H1 (cell line): ENCODE data around the gene RESP18. TPM values are rescaled to one million over a fixed set of nuclear protein-coding genes. Genes with fewer than 3 reads are reported as not detected.

ENCODE experiments used
- CTCF ChIA-PET: fragments of 300-600 bp; sonication (Branson Sonifier 250); formaldehyde crosslinking; loops from one replicate; lab custom pipeline; 2021; ENCODE audit not compliant: partially characterized antibody; lab: Charles Lee
- POLR2A ChIA-PET: fragments of 300-600 bp; sonication (Branson Sonifier 250); formaldehyde crosslinking; loops from one replicate; lab custom pipeline; 2021; ENCODE audit warnings: inconsistent platforms; ENCODE audit not compliant: partially characterized antibody; lab: Charles Lee
- DNase-seq, 2 experiments: peaks; one replicate each; pipeline versions ENCODE4 v3.0.0 to v3.0.0-alpha.2; 2010 to 2022; ENCODE audit warnings: low spot score in 2 of 2, low read depth in 1 of 2, mixed read lengths in 1 of 2
- FAIRE-seq: peaks from 2 replicates; lab custom pipeline; 2011; peaks lifted over from hg19 to GRCh38; lab: Jason Lieb, UNC
- H2AFZ ChIP-seq: 2 replicates; pipeline ENCODE4 v1.8.1; 2012; ENCODE audit warnings: low read length, inconsistent platforms
- H2AK5ac ChIP-seq: 2 replicates; pipeline ENCODE4 v1.6.1; 2013; ENCODE audit warnings: low read depth, low read length
- H2BK120ac ChIP-seq: replicated peaks from 2 replicates; pipeline ENCODE3; 2013; ENCODE audit warnings: low read depth, low read length, inconsistent platforms
- H2BK12ac ChIP-seq: 2 replicates; pipeline ENCODE4 v1.6.1; 2013; ENCODE audit warnings: low read depth, low read length
- H2BK15ac ChIP-seq: 2 replicates; pipeline ENCODE4 v1.6.1; 2013; ENCODE audit warnings: low read length
- H2BK20ac ChIP-seq: 2 replicates; pipeline ENCODE4 v1.6.1; 2013; ENCODE audit warnings: low read length
- H2BK5ac ChIP-seq: 2 replicates; pipeline ENCODE4 v1.6.1; 2013; ENCODE audit warnings: low read depth, low read length
- H3K14ac ChIP-seq: 2 replicates; pipeline ENCODE4 v1.6.1; 2013; ENCODE audit warnings: inconsistent platforms; ENCODE audit not compliant: insufficient read length
- H3K18ac ChIP-seq: 2 replicates; pipeline ENCODE4 v1.6.1; 2013; ENCODE audit warnings: low read length; ENCODE audit errors: extremely low read depth
- H3K23ac ChIP-seq: 2 replicates; pipeline ENCODE4 v1.6.1; 2013; ENCODE audit warnings: inconsistent platforms; ENCODE audit not compliant: insufficient read length
- H3K23me2 ChIP-seq: 2 replicates; pipeline ENCODE4 v1.6.1; 2013; ENCODE audit warnings: low read depth, low read length
- H3K27ac ChIP-seq: 2 replicates; pipeline ENCODE4 v1.6.1; 2011; ENCODE audit warnings: low read depth, low read length, inconsistent platforms
- H3K27me3 ChIP-seq, 4 experiments: replicated peaks in 1 of 4; 1 replicate in 1 of 4; 2 replicates in 3 of 4; pipeline versions ENCODE4 v1.6.1 to v1.8.1; 2011 to 2013; ENCODE audit warnings: low read length in 3 of 4, mild to moderate bottlenecking in 3 of 4, inconsistent platforms in 2 of 4, mixed read lengths in 2 of 4, moderate library complexity in 1 of 4; ENCODE audit not compliant: control insufficient read depth in 3 of 4, insufficient read depth in 3 of 4; ENCODE audit errors: extremely low read depth in 1 of 4
- H3K36me3 ChIP-seq, 4 experiments: 2 replicates each; pipeline versions ENCODE4 v1.6.1 to v1.8.1; 2011 to 2013; ENCODE audit warnings: mild to moderate bottlenecking in 4 of 4, low read length in 3 of 4, moderate library complexity in 2 of 4, control low read depth in 1 of 4, inconsistent platforms in 1 of 4; ENCODE audit not compliant: insufficient read depth in 4 of 4, control insufficient read depth in 2 of 4
- H3K4ac ChIP-seq: replicated peaks from 2 replicates; pipeline ENCODE3; 2013; ENCODE audit warnings: low read length, low read depth, mixed read lengths, inconsistent platforms; ENCODE audit not compliant: insufficient read length
- H3K4me1 ChIP-seq, 4 experiments: replicated peaks in 1 of 4; 1 replicate in 1 of 4; 2 replicates in 3 of 4; pipeline versions ENCODE4 v1.6.1 to v1.8.1; 2011 to 2013; ENCODE audit warnings: low read length in 3 of 4, inconsistent platforms in 2 of 4, mixed read lengths in 1 of 4; ENCODE audit not compliant: insufficient read depth in 4 of 4, control insufficient read depth in 3 of 4
- H3K4me2 ChIP-seq, 2 experiments: 2 replicates each; pipeline versions ENCODE4 v1.6.1 to v1.8.1; 2011 to 2013; ENCODE audit warnings: low read depth in 2 of 2, low read length in 2 of 2, control low read depth in 1 of 2, inconsistent platforms in 1 of 2, mild to moderate bottlenecking in 1 of 2; ENCODE audit not compliant: insufficient read depth in 1 of 2
- H3K4me3 ChIP-seq, 4 experiments: fragments of 200-600, 300-600 bp in 1 of 4; sonication (generic), shearing (Covaris generic), sonication (Bioruptor Twin) in 1 of 4; 2 replicates each; pipeline versions ENCODE4 v1.5.1 to v1.8.1; 2011 to 2016; ENCODE audit warnings: low read length in 4 of 4, low read depth in 3 of 4, control low read depth in 2 of 4, inconsistent platforms in 2 of 4, mild to moderate bottlenecking in 2 of 4, mixed read lengths in 1 of 4, moderate library complexity in 1 of 4; ENCODE audit not compliant: insufficient read depth in 2 of 4; ENCODE audit errors: extremely low read depth in 1 of 4
- H3K56ac ChIP-seq: replicated peaks from 2 replicates; pipeline ENCODE3; 2013; ENCODE audit warnings: low read depth, mild to moderate bottlenecking, mixed read lengths, low read length, inconsistent platforms; ENCODE audit not compliant: insufficient read length
- H3K79me1 ChIP-seq: 2 replicates; pipeline ENCODE4 v1.6.1; 2013; ENCODE audit warnings: low read depth, low read length, control low read depth
- H3K79me2 ChIP-seq, 2 experiments: 2 replicates each; pipeline versions ENCODE4 v1.6.1 to v1.8.1; 2012 to 2013; ENCODE audit warnings: low read length in 2 of 2, mild to moderate bottlenecking in 2 of 2, inconsistent platforms in 1 of 2; ENCODE audit not compliant: insufficient read depth in 2 of 2, control insufficient read depth in 1 of 2
- H3K9ac ChIP-seq, 4 experiments: replicated peaks in 1 of 4; 1 replicate in 1 of 4; 2 replicates in 3 of 4; pipeline versions ENCODE4 v1.6.1 to v1.8.1; 2011 to 2013; ENCODE audit warnings: low read depth in 3 of 4, low read length in 3 of 4, control low read depth in 2 of 4, mild to moderate bottlenecking in 2 of 4, moderate library complexity in 2 of 4, inconsistent platforms in 1 of 4; ENCODE audit errors: extremely low read depth in 1 of 4
- H3K9me3 ChIP-seq, 2 experiments: 2 replicates each; pipeline versions ENCODE4 v1.6.1 to v1.8.1; 2012 to 2013; ENCODE audit warnings: mild to moderate bottlenecking in 2 of 2, moderate library complexity in 2 of 2, control low read depth in 1 of 2, inconsistent platforms in 1 of 2, low read depth in 1 of 2, low read length in 1 of 2, mixed read lengths in 1 of 2; ENCODE audit not compliant: insufficient read depth in 2 of 2
- H4K20me1 ChIP-seq, 2 experiments: replicated peaks in 1 of 2; 2 replicates each; pipeline versions ENCODE3 to v1.8.1; 2011 to 2013; ENCODE audit warnings: inconsistent platforms in 2 of 2, low read length in 2 of 2, mild to moderate bottlenecking in 1 of 2; ENCODE audit not compliant: insufficient read depth in 2 of 2, control insufficient read depth in 1 of 2
- H4K5ac ChIP-seq: 2 replicates; pipeline ENCODE4 v1.6.1; 2013; ENCODE audit warnings: low read length, low read depth, mixed read lengths, inconsistent platforms; ENCODE audit not compliant: insufficient read length
- H4K8ac ChIP-seq: 2 replicates; pipeline ENCODE4 v1.8.0; 2013; ENCODE audit warnings: mild to moderate bottlenecking, moderate library complexity, low read length, inconsistent platforms; ENCODE audit not compliant: insufficient read depth; ENCODE audit errors: extremely low read depth
- H4K91ac ChIP-seq: replicated peaks from 2 replicates; pipeline ENCODE3; 2013; ENCODE audit warnings: low read length, mixed read lengths, inconsistent platforms; ENCODE audit not compliant: insufficient read length
- GTF2F1 ChIP-seq: IDR thresholded peaks from 2 replicates; pipeline ENCODE4 v1.6.1; 2012; ENCODE audit warnings: low read depth, low read length, improper control_type of control experiment, borderline replicate concordance
- JUN ChIP-seq: IDR thresholded peaks from 2 replicates; pipeline ENCODE4 v1.6.1; 2011; ENCODE audit warnings: low read depth, mild to moderate bottlenecking, improper control_type of control experiment, low read length
- TBP ChIP-seq: IDR thresholded peaks from 2 replicates; pipeline ENCODE4 v1.6.1; 2011; ENCODE audit warnings: low read depth, low read length, improper control_type of control experiment
- WGBS, 2 experiments: shearing (Covaris generic) in 1 of 2; methylation state at CpG; one replicate each; pipeline versions ENCODE4 v1.1.6 to v1.1.7; 2013 to 2015; ENCODE audit warnings: low lambda C conversion rate in 2 of 2, mixed read lengths in 2 of 2, inconsistent platforms in 1 of 2, low coverage in 1 of 2, missing lambda C conversion rate in 1 of 2; ENCODE audit not compliant: insufficient replicate concordance in 2 of 2, insufficient coverage in 1 of 2, insufficient read length in 1 of 2; ENCODE audit errors: extremely low coverage in 1 of 2, missing lambda C conversion rate in 1 of 2; 5-methylcytosine and 5-hydroxymethylcytosine counted together
- polyA plus RNA-seq, 7 experiments: library from polyadenylated mRNA; depleted of rRNA in 3 of 7; stranded (reverse) in 5 of 7; unstranded in 2 of 7; fragments of >200 nt in 5 of 7; fragments of 200-250 nt in 2 of 7; gene quantifications; 1 replicate in 5 of 7; 2 replicates in 1 of 7; 4 replicates in 1 of 7; pipeline versions ENCODE4 v1.2.1 to v1.2.3, GENCODE V29; 2011 to 2013; ENCODE audit warnings: missing spikeins in 2 of 7, mixed read lengths in 2 of 7
- total RNA-seq: library from RNA; stranded (reverse); fragmentation: NEBNext Ultra II Directional; extraction: Animal tissue kit (Norgen Biotek cat#: 25700); gene quantifications from 2 replicates; pipeline ENCODE4 v1.2.1, GENCODE V29; 2021

The RESP18 gene
- total and polyA plus RNA-seq, 2 of the 8 experiments (the other 6 are each of a cell fraction or from before 2014, with no cell fraction given) = not detected

- no peak overlapping the region for H4K5ac ChIP-seq
- no peak overlapping the region for H2BK15ac ChIP-seq
- no peak overlapping the region for H3K56ac ChIP-seq
- H3K4me1 ChIP-seq = peaks cover 0 to 12% (median 7%) of the 10 kb centered on the region in 4 experiments; a peak in 6 of 7 replicates
- no peak overlapping the region for H3K23ac ChIP-seq
- H2BK20ac ChIP-seq = no peak overlapping the region
- H3K79me1 ChIP-seq = no peaks in the 10 kb centered on the region
- CTCF ChIA-PET = interaction anchor here (0.9 to 9.0 kb wide), 9 partner anchors 8 to 251 kb away, joined by 3 to 220 read pairs (median 4); partner anchors contain the start of genes DNAJB2, GLB1L, PTPRN and STK16
- 94% methylated on average over 16 of the region's 16 CpGs; no CpG with 5 or more reads in 1 of the 2 experiments for WGBS, 2 experiments
- H2AFZ ChIP-seq = no peak overlapping the region
- H3K18ac ChIP-seq = no peak overlapping the region
- H2AK5ac ChIP-seq = no peak overlapping the region
- no peak overlapping the region for H3K4me3 ChIP-seq
- no peak overlapping the region for H2BK12ac ChIP-seq
- H3K14ac ChIP-seq = no peak overlapping the region
- FAIRE-seq (no peak), DNase-seq (no peak)
- H3K27me3 ChIP-seq = peaks cover 0 to 8% (median 3%) of the 10 kb centered on the region in 4 experiments; a peak in 3 of 7 replicates
- H4K20me1 ChIP-seq = peaks cover 0 to 2% of the 10 kb centered on the region in 2 experiments
- no peak overlapping the region for H3K4ac ChIP-seq
- no peak overlapping the region for H4K91ac ChIP-seq
- H3K4me2 ChIP-seq = no peak overlapping the region
- H2BK5ac ChIP-seq = no peak overlapping the region
- no peak overlapping the region for H2BK120ac ChIP-seq
- 0 out of 4 replicates have a peak, but pooled peaks cover 0 to 5% of the 10 kb centered on the region in 2 experiments for H3K9me3 ChIP-seq
- no peak overlapping the region for H3K27ac ChIP-seq
- POLR2A ChIA-PET = interaction anchor here (0.9 to 2.3 kb wide), 4 partner anchors 12 to 45 kb away, joined by 3 to 13 read pairs (median 3); partner anchors contain the start of gene TUBA4B
- H4K8ac ChIP-seq = peak overlapping the region; percentile 37; the same call in 1 of the 2 replicates
- H3K79me2 ChIP-seq = no peaks in the 10 kb centered on the region
- no peaks in the 10 kb centered on the region; a peak in 1 of 8 replicates for H3K36me3 ChIP-seq
- H3K9ac ChIP-seq = no peak overlapping the region
- peaks cover 4% of the 10 kb centered on the region; the same call in 1 of the 2 replicates for H3K23me2 ChIP-seq
- TF ChIP-seq GTF2F1 (no peak), TBP (no peak), JUN (no peak)
Measured at GRCh38 chr2:219289537-219290361, 42.8 kb downstream of the RESP18 start.
